AG04449 (cell line): ENCODE measurements around the gene CHST8.

Source experiments
- CTCF ChIA-PET: fragments of 350-600 bp; formaldehyde crosslinking; extraction: SDS; loops from one replicate; lab custom pipeline; 2021; ENCODE audit warnings: antibody characterized with exemption; lab: Yijun Ruan, JAX
- POLR2A ChIA-PET: fragments of 400-600, 350-600 bp; formaldehyde crosslinking; extraction: SDS; loops from one replicate; lab custom pipeline; 2020; ENCODE audit warnings: antibody characterized with exemption, inconsistent platforms; lab: Yijun Ruan, JAX
- DNase-seq: peaks from one replicate; pipeline ENCODE4 v3.0.0-alpha.2; 2010; ENCODE audit warnings: low read depth, low spot score
- H3K4me3 ChIP-seq: 2 replicates; pipeline ENCODE4 v1.5.1; 2011; ENCODE audit warnings: low read depth, mild to moderate bottlenecking, control low read depth, low read length
- TF ChIP-seq, protein P1 (sequence below): IDR thresholded peaks from one replicate; pipeline ENCODE4 v1.5.1; 2011; ENCODE audit warnings: mild to moderate bottlenecking, moderate library complexity, low read length, control low read depth, inconsistent platforms; ENCODE audit not compliant: insufficient read depth; ENCODE audit errors: missing control alignments

The CHST8 gene

DNA sequence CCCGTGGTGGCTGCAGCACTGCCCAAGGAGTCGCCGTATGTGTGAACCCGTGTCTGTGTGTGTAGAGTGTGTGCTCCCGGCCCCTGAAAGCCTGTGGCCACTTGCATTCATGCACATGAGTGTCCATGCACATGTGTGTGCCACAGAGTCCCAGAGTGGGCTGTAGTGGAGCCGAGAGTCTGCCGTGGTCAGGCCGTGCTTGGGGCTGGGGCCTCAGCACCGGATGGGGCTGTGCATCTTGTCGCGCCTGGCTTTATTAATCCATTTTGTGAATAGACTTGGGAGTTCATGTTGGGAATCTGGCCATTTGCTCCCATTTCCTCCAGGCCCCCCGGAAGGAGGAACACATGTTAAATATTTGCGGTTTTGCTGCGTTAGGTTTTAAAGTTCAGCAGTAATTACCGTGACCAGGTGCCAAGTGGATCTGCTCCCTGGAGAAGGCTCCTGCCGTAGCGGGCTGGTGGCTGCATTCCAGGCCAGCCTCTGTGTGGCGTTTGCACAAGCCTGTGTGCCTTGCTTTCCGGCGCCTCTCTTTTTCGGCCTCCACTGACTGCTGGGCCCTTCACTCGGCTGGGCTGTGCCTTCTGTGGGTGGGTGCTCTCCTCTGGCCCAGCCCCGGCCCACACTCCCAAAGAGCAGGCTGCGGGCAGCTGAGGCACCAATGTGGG lies 105.7 kb downstream of the CHST8 start:
- ChIA-PET CTCF (no interaction called here), POLR2A (no interaction called here)
- no peak overlapping the region for H3K4me3 ChIP-seq
- no peak for DNase-seq
- TF ChIP-seq, protein P1, sequence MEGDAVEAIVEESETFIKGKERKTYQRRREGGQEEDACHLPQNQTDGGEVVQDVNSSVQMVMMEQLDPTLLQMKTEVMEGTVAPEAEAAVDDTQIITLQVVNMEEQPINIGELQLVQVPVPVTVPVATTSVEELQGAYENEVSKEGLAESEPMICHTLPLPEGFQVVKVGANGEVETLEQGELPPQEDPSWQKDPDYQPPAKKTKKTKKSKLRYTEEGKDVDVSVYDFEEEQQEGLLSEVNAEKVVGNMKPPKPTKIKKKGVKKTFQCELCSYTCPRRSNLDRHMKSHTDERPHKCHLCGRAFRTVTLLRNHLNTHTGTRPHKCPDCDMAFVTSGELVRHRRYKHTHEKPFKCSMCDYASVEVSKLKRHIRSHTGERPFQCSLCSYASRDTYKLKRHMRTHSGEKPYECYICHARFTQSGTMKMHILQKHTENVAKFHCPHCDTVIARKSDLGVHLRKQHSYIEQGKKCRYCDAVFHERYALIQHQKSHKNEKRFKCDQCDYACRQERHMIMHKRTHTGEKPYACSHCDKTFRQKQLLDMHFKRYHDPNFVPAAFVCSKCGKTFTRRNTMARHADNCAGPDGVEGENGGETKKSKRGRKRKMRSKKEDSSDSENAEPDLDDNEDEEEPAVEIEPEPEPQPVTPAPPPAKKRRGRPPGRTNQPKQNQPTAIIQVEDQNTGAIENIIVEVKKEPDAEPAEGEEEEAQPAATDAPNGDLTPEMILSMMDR = no peak

DNA sequence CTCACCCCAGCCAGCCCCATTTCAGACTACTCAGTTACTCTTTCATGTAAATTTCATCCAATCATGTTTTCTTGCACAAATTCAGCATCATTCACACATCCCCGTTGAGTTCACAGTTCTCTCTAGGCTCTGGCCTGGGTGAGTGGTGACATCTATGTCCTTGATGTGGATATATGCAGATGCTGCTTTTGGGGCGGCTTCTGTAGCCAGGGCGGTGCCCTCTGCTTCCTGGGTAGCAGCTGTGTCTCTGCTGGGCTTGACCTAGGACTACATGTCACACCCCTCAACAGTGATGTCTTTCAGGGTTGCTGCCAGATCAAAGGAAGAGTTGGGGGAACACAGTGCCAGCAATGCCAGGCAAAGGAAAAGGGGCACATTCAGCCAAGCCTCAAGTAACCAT lies 106.4 kb downstream of the CHST8 start:
- POLR2A ChIA-PET = no interaction called here
- DNase-seq = no peak
- TF ChIP-seq, protein P1 = no peak

DNA sequence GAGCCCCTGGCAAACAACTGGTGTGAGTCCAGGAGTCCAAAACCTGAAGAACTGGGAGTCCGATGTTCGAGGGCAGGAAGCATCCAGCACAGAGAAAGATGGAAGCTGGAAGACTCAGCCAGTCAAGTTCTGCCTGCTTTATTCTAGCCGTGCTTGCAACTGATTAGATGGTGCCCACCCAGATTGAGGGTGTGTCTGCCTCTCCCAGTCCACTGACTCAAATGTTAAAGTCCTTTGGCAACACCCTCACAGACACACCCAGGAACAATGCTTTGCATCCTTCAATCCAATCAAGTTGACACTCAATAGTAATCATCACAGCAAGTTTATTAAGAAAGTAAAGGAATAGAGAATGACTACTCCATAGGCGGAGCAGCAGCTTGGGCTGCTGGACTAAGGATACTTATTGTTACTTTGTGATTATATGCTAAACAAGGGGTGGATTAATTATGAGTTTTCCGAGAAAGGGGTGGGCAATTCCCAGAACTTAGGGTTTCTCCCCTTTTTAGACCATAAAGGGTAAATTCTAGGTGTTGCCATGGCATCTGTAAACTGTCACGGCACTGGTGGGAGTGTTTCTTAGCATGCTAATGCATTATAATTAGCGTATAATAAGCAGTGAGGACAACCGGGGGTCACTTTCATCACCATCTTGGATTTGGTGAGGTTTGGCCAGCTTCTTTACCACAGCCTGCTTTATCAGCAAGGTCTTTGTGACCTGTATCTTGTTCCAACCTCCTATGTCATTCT lies 109.3 kb downstream of the CHST8 start:
- CTCF ChIA-PET = interaction anchor here (0.6 to 0.8 kb wide), 2 partner anchors 301 to 315 kb away, joined by 3 to 4 read pairs; no protein-coding TSS in a partner anchor
- no peak for DNase-seq
- TF ChIP-seq, protein P1 = no peak
- POLR2A ChIA-PET = no interaction called here
- H3K4me3 ChIP-seq = no peak overlapping the region

More for the DNA sequence above, 106.4 kb downstream of the CHST8 start:
- CTCF ChIA-PET = interaction anchor here (1.0 kb wide), 1 partner anchor 12 kb away, joined by 3 read pairs; no protein-coding TSS in a partner anchor
- H3K4me3 ChIP-seq = no peak overlapping the region

DNA sequence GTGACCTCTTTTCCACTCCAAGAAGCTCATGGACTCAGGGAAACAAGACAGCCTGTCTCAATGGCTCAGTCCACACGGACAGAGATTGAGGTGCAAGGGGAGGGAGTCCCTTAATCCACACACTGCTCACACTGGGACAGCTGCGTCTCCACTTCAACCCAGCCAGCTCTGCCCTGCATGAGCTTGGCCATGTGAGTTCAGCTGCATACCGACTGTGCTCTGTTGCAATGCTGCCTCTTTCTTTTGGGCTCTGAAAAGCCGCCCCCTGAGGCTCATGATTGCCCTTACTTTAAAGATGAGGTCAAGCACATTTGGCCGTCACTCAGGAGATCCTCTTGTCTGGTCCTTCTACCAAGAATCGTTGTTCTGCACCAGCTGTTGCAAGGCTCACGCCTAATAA lies 110.1 kb downstream of the CHST8 start:
- DNase-seq = no peak
- H3K4me3 ChIP-seq = no peak overlapping the region
- POLR2A ChIA-PET = no interaction called here
- TF ChIP-seq, protein P1 = no peak
- CTCF ChIA-PET = interaction anchor here (0.8 kb wide), 1 partner anchor 301 kb away, joined by 4 read pairs; no protein-coding TSS in a partner anchor

DNA sequence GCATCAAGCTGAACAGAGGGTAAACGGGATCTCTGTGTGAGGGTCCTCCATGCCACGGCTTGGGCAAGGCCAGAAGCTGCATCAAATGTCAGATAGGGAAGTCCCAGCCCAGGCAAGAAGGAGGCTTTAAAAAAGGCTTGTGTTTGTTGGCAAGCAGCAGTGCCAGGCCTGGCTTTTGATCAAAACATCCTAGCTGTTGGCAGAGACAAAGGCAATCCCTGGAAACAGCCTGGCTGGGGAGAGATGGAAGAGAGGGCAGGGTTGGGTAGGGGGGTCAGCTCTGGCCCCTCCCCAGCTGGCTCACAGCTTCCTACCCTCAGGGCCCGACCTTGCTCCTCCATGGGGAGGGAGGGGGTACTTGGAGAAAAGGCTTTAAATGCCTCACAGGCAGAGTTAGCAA lies 113.2 kb downstream of the CHST8 start:
- DNase-seq = no peak
- TF ChIP-seq, protein P1 = no peak
- ChIA-PET CTCF (no interaction called here), POLR2A (no interaction called here)
- no peak overlapping the region for H3K4me3 ChIP-seq

DNA sequence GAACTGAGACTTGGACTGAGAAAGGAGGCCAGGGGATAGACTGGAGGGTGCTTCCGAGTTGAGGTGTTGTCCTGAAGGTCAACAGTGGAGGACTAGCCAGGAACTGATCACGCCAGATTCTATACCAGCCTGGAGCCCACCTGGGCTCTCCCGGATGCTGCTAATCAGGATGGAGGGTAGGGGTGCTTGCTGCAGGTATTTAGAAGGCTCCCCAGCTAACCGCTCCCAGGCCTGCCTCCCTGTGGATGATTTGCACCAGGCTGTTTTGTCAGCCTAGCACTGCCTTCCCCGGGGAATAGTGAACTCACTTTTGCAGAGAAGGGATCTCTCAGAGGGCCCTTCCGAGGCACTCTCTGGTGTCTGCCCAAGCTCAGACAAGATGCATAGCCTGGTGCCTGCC lies 114.4 kb downstream of the CHST8 start:
- CTCF ChIA-PET = no interaction called here

More for the DNA sequence above, 114.4 kb downstream of the CHST8 start:
- POLR2A ChIA-PET = no interaction called here
- TF ChIP-seq, protein P1 = no peak
- no peak overlapping the region for H3K4me3 ChIP-seq
- no peak for DNase-seq
